NOMO-1 treated with dmso at 0.1 percent for 144 hours (cell line): Measurements from ENCODE around the gene BARHL2.

ENCODE experiments used
- DNase-seq: peaks from one replicate; lab custom pipeline; 2025; ENCODE audit not compliant: unreplicated experiment; lab: John Stamatoyannopoulos, UW

The BARHL2 gene

GRCh38 chr1:90711696-90712095 lies 5.4 kb downstream of the BARHL2 start:
- DNase-seq: no peak

DNA sequence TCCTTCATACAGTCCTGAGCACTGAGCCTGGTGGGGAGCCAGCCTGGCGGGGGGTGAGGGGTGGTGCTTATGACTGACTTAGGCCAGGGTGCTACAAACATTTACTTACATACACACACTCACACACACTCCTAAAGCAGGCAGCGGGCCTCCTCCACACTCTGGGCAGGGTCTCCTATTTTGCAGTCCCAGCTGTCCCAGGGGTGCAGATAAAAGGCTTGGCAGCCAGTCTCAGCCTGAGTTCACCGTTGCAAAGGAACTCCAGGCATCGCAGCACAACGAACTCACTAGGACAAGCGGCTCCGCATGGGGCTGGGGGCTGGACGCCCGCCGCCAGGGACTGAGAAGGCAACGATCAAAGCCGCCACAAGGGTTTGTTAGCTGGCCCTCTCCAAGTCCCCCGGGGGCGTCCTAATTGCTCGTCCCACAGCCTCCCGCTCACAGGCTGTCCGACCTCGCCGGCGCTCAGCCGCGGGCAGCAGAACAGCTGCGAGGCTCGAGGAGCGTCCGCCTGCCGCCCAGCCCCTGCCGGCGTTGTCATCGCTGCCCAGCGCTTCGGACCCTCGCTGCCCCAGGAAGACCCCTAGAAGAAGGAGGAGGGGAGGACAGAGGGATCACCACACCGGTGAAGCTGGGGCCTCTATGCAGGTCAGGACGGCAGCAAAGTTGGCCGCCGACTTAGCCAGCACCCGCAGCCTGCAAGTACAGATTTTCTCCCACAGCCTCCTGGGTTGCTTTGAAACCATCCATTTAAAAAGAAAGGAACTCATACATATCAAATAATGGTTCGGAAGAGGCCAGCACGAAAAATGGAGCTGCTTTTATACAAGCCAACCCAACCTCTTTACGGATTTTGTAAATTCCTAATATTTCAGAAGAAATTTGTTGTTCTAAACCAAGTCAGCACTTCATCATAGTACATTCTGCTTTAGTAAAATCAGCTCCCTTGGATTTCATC lies 6.2 kb downstream of the BARHL2 start:
- no peak for DNase-seq

GRCh38 chr1:90709535-90709934 lies 7.6 kb downstream of the BARHL2 start:
- no peak for DNase-seq

GRCh38 chr1:90708826-90709225 lies 8.3 kb downstream of the BARHL2 start:
- no peak for DNase-seq

DNA sequence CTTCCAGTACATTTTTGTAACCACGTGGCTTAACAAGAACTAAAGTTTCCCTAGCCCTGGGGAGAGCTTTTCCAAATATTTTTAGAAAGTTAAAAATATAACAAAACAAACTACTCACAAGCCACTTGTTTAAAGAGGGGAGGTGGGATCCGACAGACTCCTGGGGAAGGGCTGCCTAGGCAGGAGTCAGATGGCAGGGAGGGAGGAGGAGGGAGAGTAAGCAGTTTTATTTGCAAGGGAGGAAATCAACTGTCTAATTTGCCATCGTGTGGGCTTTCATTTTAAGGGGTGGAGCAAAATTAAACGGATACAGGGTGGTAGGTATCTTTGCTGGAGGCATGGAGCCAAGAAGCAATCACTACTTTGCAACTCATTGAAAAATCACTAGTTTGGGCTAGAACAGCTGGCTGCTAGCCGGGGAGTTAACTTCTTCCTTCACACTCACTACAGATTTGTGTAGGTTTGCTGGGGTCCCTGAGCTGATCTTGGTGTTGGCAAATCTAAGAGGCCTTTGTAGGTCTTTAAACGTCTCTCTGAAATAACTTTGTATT lies 8.8 kb downstream of the BARHL2 start:
- DNase-seq: no peak

GRCh38 chr1:90707363-90707710 lies 9.8 kb downstream of the BARHL2 start:
- DNase-seq: no peak

- no peak for DNase-seq
Observed at GRCh38 chr1:90706437-90707362, 10.4 kb downstream of the BARHL2 start.

DNA sequence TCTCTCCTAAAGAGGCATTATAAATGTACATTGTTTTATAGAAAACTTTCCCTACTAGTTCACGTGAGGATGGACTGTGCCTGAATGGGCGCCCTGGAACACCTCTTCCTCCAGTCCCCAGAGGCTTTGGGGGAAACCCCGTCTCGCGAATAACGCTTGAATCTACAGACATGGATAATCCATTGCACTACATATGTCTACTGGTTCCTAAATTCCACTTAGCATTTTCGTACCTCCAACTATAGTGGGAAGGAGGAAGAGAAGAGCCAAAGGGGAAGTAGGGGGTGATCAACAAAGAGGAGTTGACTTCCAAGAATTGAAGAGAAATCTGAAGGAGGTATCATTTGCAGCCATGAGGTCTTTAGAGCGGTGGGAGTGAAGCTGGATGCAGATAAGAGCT lies 11.1 kb downstream of the BARHL2 start:
- no peak for DNase-seq

- no peak for DNase-seq
Observed at GRCh38 chr1:90704817-90705216, 12.3 kb downstream of the BARHL2 start.

DNA sequence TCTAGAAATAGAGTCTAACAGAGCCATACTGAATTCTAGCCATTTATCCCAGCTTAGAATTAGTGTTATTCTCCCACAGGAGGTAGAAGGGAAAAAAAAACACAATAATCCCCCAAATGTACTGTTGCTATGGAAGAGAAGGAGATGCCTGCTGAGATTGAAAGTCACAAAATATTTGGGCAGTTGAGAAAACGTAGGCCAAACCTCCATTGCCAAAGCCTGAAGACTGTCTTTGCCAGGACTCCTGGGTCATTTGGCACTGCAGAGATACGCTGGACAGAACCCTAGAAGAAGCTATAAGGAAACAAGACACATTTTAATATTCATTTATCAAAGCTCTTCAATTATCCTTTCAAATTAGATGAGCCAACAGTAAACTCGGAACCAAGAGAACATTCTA lies 22.3 kb downstream of the BARHL2 start:
- DNase-seq: no peak

- DNase-seq: no peak
Observed at GRCh38 chr1:90687747-90688146, 29.4 kb downstream of the BARHL2 start.

- DNase-seq: no peak
Observed at GRCh38 chr1:90675161-90675847, 41.8 kb downstream of the BARHL2 start.

GRCh38 chr1:90671741-90672140 lies 45.4 kb downstream of the BARHL2 start:
- DNase-seq: no peak

- no peak for DNase-seq
Observed at GRCh38 chr1:90671251-90671650, 45.9 kb downstream of the BARHL2 start.
